ENCODE results near the gene ATP8A2.
"Not testable (repeated sequence)": the region's sequence is repeated elsewhere in the genome, so short reads cannot be mapped to it uniquely, and the experiment has no call there.

ATP8A2 gene

GRCh38 chr13:25468325-25469168 is 96.8 kb downstream of the ATP8A2 start:
- Mint-ChIP-seq H3K27me3 (peaks cover 56% of the 10 kb centered on the region), H3K36me3 (no peaks in the 10 kb centered on the region), H3K4me3 (no peak overlapping the region), H3K4me1 (peaks cover 5% of the 10 kb centered on the region), H3K27ac (no peak overlapping the region), H3K9me3 (no peaks in the 10 kb centered on the region)
- peak; percentile 5 for ATAC-seq

GRCh38 chr13:25469169-25469525 is 97.4 kb downstream of the ATP8A2 start:
- Mint-ChIP-seq H3K4me3 (no peak overlapping the region), H3K4me1 (peaks cover 5% of the 10 kb centered on the region), H3K36me3 (no peaks in the 10 kb centered on the region), H3K27me3 (peaks cover 56% of the 10 kb centered on the region), H3K27ac (no peak overlapping the region), H3K9me3 (no peaks in the 10 kb centered on the region)
- no peak for ATAC-seq

- Mint-ChIP-seq H3K9me3 (peaks cover 3% of the 10 kb centered on the region), H3K4me1 (peaks cover 5% of the 10 kb centered on the region), H3K27ac (no peak overlapping the region), H3K27me3 (peaks cover 36% of the 10 kb centered on the region), H3K4me3 (no peak overlapping the region), H3K36me3 (no peaks in the 10 kb centered on the region)
- ATAC-seq = no peak
Measured at GRCh38 chr13:25473864-25474263, 102.1 kb downstream of the ATP8A2 start.

GRCh38 chr13:25478186-25478585 is 106.4 kb downstream of the ATP8A2 start:
- Mint-ChIP-seq H3K4me3 (no peak overlapping the region), H3K4me1 (no peaks in the 10 kb centered on the region), H3K9me3 (peaks cover 12% of the 10 kb centered on the region), H3K27ac (no peak overlapping the region), H3K36me3 (no peaks in the 10 kb centered on the region), H3K27me3 (peaks cover 10% of the 10 kb centered on the region)
- no peak for ATAC-seq

- Mint-ChIP-seq H3K4me3 (no peak overlapping the region), H3K27ac (no peak overlapping the region), H3K27me3 (no peaks in the 10 kb centered on the region), H3K9me3 (no peaks in the 10 kb centered on the region), H3K4me1 (no peaks in the 10 kb centered on the region), H3K36me3 (no peaks in the 10 kb centered on the region)
- no peak for ATAC-seq
Measured at GRCh38 chr13:25489238-25489637, 117.5 kb downstream of the ATP8A2 start.

- peaks cover 7% of the 10 kb centered on the region for H3K27me3 Mint-ChIP-seq
- no peaks in the 10 kb centered on the region for H3K4me1 Mint-ChIP-seq
- no peak for ATAC-seq
- no peaks in the 10 kb centered on the region for H3K36me3 Mint-ChIP-seq
- no peak overlapping the region for H3K27ac Mint-ChIP-seq
- no peak overlapping the region for H3K4me3 Mint-ChIP-seq
- H3K9me3 Mint-ChIP-seq = no peaks in the 10 kb centered on the region
Measured at GRCh38 chr13:25490236-25490635, 118.5 kb downstream of the ATP8A2 start.

GRCh38 chr13:25493931-25494640 is 122.3 kb downstream of the ATP8A2 start:
- Mint-ChIP-seq H3K27ac (no peak overlapping the region), H3K4me3 (no peak overlapping the region), H3K36me3 (no peaks in the 10 kb centered on the region), H3K4me1 (no peaks in the 10 kb centered on the region), H3K27me3 (peaks cover 8% of the 10 kb centered on the region), H3K9me3 (no peaks in the 10 kb centered on the region)
- ATAC-seq = no peak

GRCh38 chr13:25494698-25495411 is 123.1 kb downstream of the ATP8A2 start:
- no peak for ATAC-seq
- H3K9me3 Mint-ChIP-seq = no peaks in the 10 kb centered on the region
- no peak overlapping the region for H3K4me3 Mint-ChIP-seq

GRCh38 chr13:25501231-25501630 is 129.5 kb downstream of the ATP8A2 start:
- no peak overlapping the region for H3K4me3 Mint-ChIP-seq
- H3K27ac Mint-ChIP-seq = no peak overlapping the region
- H3K9me3 Mint-ChIP-seq = no peaks in the 10 kb centered on the region
- no peak for ATAC-seq
- H3K36me3 Mint-ChIP-seq = no peaks in the 10 kb centered on the region
- no peaks in the 10 kb centered on the region for H3K4me1 Mint-ChIP-seq
- peaks cover 21% of the 10 kb centered on the region for H3K27me3 Mint-ChIP-seq

More at GRCh38 chr13:25494698-25495411, 123.1 kb downstream of the ATP8A2 start:
- Mint-ChIP-seq H3K36me3 (no peaks in the 10 kb centered on the region), H3K27me3 (peaks cover 15% of the 10 kb centered on the region), H3K4me1 (no peaks in the 10 kb centered on the region), H3K27ac (no peak overlapping the region)

GRCh38 chr13:25502031-25502430 is 130.3 kb downstream of the ATP8A2 start:
- Mint-ChIP-seq H3K27ac (no peak overlapping the region), H3K4me3 (no peak overlapping the region), H3K4me1 (no peaks in the 10 kb centered on the region), H3K27me3 (peaks cover 26% of the 10 kb centered on the region), H3K9me3 (no peaks in the 10 kb centered on the region), H3K36me3 (no peaks in the 10 kb centered on the region)
- ATAC-seq = no peak

- H3K27ac Mint-ChIP-seq = no peak overlapping the region
- no peaks in the 10 kb centered on the region for H3K9me3 Mint-ChIP-seq
- peaks cover 31% of the 10 kb centered on the region for H3K27me3 Mint-ChIP-seq
- no peaks in the 10 kb centered on the region for H3K36me3 Mint-ChIP-seq
- H3K4me3 Mint-ChIP-seq = no peak overlapping the region
- no peaks in the 10 kb centered on the region for H3K4me1 Mint-ChIP-seq
- no peak for ATAC-seq
Measured at GRCh38 chr13:25502551-25502950, 130.8 kb downstream of the ATP8A2 start.

- Mint-ChIP-seq H3K36me3 (no peaks in the 10 kb centered on the region), H3K9me3 (no peaks in the 10 kb centered on the region), H3K27me3 (peaks cover 31% of the 10 kb centered on the region), H3K4me1 (no peaks in the 10 kb centered on the region), H3K27ac (no peak overlapping the region), H3K4me3 (no peak overlapping the region)
- ATAC-seq = no peak
Measured at GRCh38 chr13:25503856-25504255, 132.1 kb downstream of the ATP8A2 start.

GRCh38 chr13:25507841-25508240 is 136.1 kb downstream of the ATP8A2 start:
- H3K27ac Mint-ChIP-seq = no peak overlapping the region
- peaks cover 2% of the 10 kb centered on the region for H3K9me3 Mint-ChIP-seq
- H3K4me3 Mint-ChIP-seq = no peak overlapping the region
- no peak for ATAC-seq
- H3K4me1 Mint-ChIP-seq = no peaks in the 10 kb centered on the region
- H3K36me3 Mint-ChIP-seq = no peaks in the 10 kb centered on the region
- peaks cover 10% of the 10 kb centered on the region for H3K27me3 Mint-ChIP-seq

- not testable (repeated sequence) for H3K27me3 Mint-ChIP-seq, H3K36me3 Mint-ChIP-seq, H3K9me3 Mint-ChIP-seq, H3K27ac Mint-ChIP-seq, ATAC-seq, H3K4me3 Mint-ChIP-seq, H3K4me1 Mint-ChIP-seq
Measured at GRCh38 chr13:25513060-25513459, 141.3 kb downstream of the ATP8A2 start.

- Mint-ChIP-seq H3K27me3 (peaks cover 13% of the 10 kb centered on the region), H3K4me1 (no peaks in the 10 kb centered on the region), H3K36me3 (no peaks in the 10 kb centered on the region), H3K27ac (no peak overlapping the region), H3K4me3 (no peak overlapping the region), H3K9me3 (peaks cover 1% of the 10 kb centered on the region)
- ATAC-seq = no peak
Measured at GRCh38 chr13:25518441-25518840, 146.7 kb downstream of the ATP8A2 start.

All from stimulated activated memory B cell treated with anti-CD40 and anti-IgM and Interleukin-4, amounts not matched to agents 10 μg/mL and 1 μg/mL and 100 μg/mL, for 72 hours (primary cell).